Gastrocnemius medialis (tissue), 4 donors: ENCODE data around the gene BCL11A.

ENCODE experiments used
- CTCF ChIP-seq, 5 experiments: fragments of 450-650 bp in 3 of 5; fragments of 200-600 bp in 2 of 5; sonication (generic) in 2 of 5; IDR thresholded peaks in 4 of 5; conservative IDR thresholded peaks in 1 of 5; 1 replicate in 4 of 5; 2 replicates in 1 of 5; pipeline ENCODE4 v1.5.1; 2016 to 2019; ENCODE audit warnings: antibody characterized with exemption in 5 of 5, mild to moderate bottlenecking in 3 of 5, moderate library complexity in 3 of 5
- POLR2A ChIP-seq, 2 donors: fragments of 450-650 bp; IDR thresholded peaks; one replicate each; pipeline ENCODE4 v1.6.1; 2017; ENCODE audit warnings: antibody characterized with exemption in 2 of 2, mild to moderate bottlenecking in 2 of 2, moderate library complexity in 2 of 2

GRCh38 chr2:60530660-60531281, 22.7 kb downstream of the BCL11A start:
- no peak for TF ChIP-seq CTCF (IDR thresholded peaks at IDR 0.05 in 4 of 5, conservative IDR thresholded peaks at IDR 0.05 in 1 of 5)
- no peak for TF ChIP-seq POLR2A (IDR thresholded peaks at IDR 0.05)
